ENCODE measurements around the gene P2RY1.
"Not testable (repeated sequence)": the region's sequence is repeated elsewhere in the genome, so short reads cannot be mapped to it uniquely, and the experiment has no call there.

Gene P2RY1

GRCh38 chr3:152842413-152842812, 7.5 kb downstream of the P2RY1 start:
- H3K4me3 ChIP-seq (replicated peaks; ENCODE audit: insufficient read depth, low read length) = no peak overlapping the region
- no peaks in the 10 kb centered on the region for H3K27me3 ChIP-seq (ENCODE audit: insufficient read depth, poor library complexity, severe bottlenecking)
- DNase-seq (ENCODE audit: low read depth in 1 of 2, low spot score in 1 of 2) = no peak
- no peak for TF ChIP-seq GABPA (IDR thresholded peaks at IDR 0.05; ENCODE audit: low read depth)
- TF ChIP-seq POLR2AphosphoS5 (IDR thresholded peaks at IDR 0.05; ENCODE audit: low read depth) = no peak
- TF ChIP-seq CTCF (IDR thresholded peaks at IDR 0.05; ENCODE audit: insufficient read depth, low read length) = no peak
- TF ChIP-seq SPI1 (IDR thresholded peaks at IDR 0.05; ENCODE audit: borderline replicate concordance, low read depth) = no peak
- H3K27ac ChIP-seq (replicated peaks) = no peak overlapping the region

DNA sequence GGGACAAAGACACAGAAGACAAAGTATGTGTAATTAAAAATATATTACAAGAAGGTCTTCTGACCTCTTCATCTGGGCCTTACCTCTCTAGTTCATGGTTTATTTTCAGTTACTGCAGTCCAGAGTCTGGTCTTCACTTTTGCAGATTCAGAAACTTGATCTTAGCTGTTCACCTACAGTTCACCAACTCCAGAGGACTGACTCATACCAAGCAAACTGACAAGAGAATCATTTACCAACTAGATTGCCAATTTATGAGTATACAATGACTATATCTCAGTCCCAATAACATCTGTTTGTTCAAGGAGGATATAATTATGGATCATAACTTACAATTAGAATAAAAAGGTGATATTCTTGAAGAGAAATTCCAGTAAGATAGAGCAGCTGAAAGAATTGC, 9.0 kb downstream of the P2RY1 start:
- no peak overlapping the region for H3K27ac ChIP-seq (replicated peaks)
- DNase-seq (ENCODE audit: low read depth in 1 of 2, low spot score in 1 of 2) = no peak
- no peaks in the 10 kb centered on the region for H3K27me3 ChIP-seq (ENCODE audit: insufficient read depth, poor library complexity, severe bottlenecking)
- no peak overlapping the region for H3K4me3 ChIP-seq (replicated peaks; ENCODE audit: insufficient read depth, low read length)
- TF ChIP-seq SPI1 (IDR thresholded peaks at IDR 0.05; ENCODE audit: borderline replicate concordance, low read depth) (no peak), POLR2AphosphoS5 (IDR thresholded peaks at IDR 0.05; ENCODE audit: low read depth) (no peak), REST (IDR thresholded peaks at IDR 0.05; ENCODE audit: insufficient replicate concordance, low read depth) (no peak), CTCF (IDR thresholded peaks at IDR 0.05; ENCODE audit: insufficient read depth, low read length) (no peak), GABPA (IDR thresholded peaks at IDR 0.05; ENCODE audit: low read depth) (no peak)

- not testable (repeated sequence) for H3K27me3 ChIP-seq (ENCODE audit: insufficient read depth, poor library complexity, severe bottlenecking)
These were observed 11.8 kb downstream of the P2RY1 start for GRCh38 chr3:152846572-152847202.

DNA sequence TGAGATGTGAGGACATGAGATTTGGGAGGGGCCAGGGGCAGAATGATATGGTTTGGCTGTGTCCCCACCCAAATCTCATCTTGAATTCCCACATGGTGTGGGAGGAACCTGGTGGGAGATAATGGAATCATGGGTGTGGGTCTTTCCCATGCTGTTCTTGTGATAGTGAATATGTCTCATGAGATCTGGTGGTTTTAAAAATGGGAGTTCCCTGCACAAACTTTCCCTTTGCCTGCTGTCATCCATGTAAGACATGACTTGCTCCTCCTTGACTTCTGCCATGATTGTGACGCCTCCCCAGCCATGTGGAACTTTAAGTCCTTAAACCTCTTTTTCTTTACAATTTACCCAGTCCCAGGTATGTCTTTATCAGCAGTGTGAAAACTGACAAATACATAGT, 12.7 kb downstream of the P2RY1 start:
- not testable (repeated sequence) for H3K4me3 ChIP-seq (replicated peaks; ENCODE audit: insufficient read depth, low read length); H3K27me3 ChIP-seq (ENCODE audit: insufficient read depth, poor library complexity, severe bottlenecking); DNase-seq (ENCODE audit: low read depth in 1 of 2, low spot score in 1 of 2); H3K27ac ChIP-seq (replicated peaks)

More at GRCh38 chr3:152846572-152847202, 11.8 kb downstream of the P2RY1 start:
- DNase-seq (ENCODE audit: low read depth in 1 of 2, low spot score in 1 of 2); H3K27ac ChIP-seq (replicated peaks); H3K4me3 ChIP-seq (replicated peaks; ENCODE audit: insufficient read depth, low read length): not testable (repeated sequence)

- DNase-seq (ENCODE audit: low read depth in 1 of 2, low spot score in 1 of 2) = no peak
- no peaks in the 10 kb centered on the region for H3K27me3 ChIP-seq (ENCODE audit: insufficient read depth, poor library complexity, severe bottlenecking)
- TF ChIP-seq CTCF (IDR thresholded peaks at IDR 0.05; ENCODE audit: insufficient read depth, low read length) (no peak), REST (IDR thresholded peaks at IDR 0.05; ENCODE audit: insufficient replicate concordance, low read depth) (no peak), GABPA (IDR thresholded peaks at IDR 0.05; ENCODE audit: low read depth) (no peak), POLR2AphosphoS5 (IDR thresholded peaks at IDR 0.05; ENCODE audit: low read depth) (no peak), SPI1 (IDR thresholded peaks at IDR 0.05; ENCODE audit: borderline replicate concordance, low read depth) (no peak)
- no peak overlapping the region for H3K27ac ChIP-seq (replicated peaks)
- no peak overlapping the region for H3K4me3 ChIP-seq (replicated peaks; ENCODE audit: insufficient read depth, low read length)
These were observed 15.2 kb downstream of the P2RY1 start for GRCh38 chr3:152849996-152850578.

Data from HL-60 (cell line).